ENCODE measurements around the gene ACP4. TPM values are rescaled to one million over a fixed set of nuclear protein-coding genes. Genes with fewer than 3 reads are reported as not detected.

Gene ACP4
- total RNA-seq, 2 experiments from 2014 or later, result not detected

- Mint-ChIP-seq H3K9me3 (no peaks in the 10 kb centered on the region), H3K4me1 (ENCODE audit: low read depth) (no peaks in the 10 kb centered on the region), H3K4me3 (no peak overlapping the region), H3K27me3 (peaks cover 38% of the 10 kb centered on the region), H3K36me3 (ENCODE audit: low read depth) (no peaks in the 10 kb centered on the region), H3K27ac (no peak overlapping the region)
- intact Hi-C loops (cut with micrococcal nuclease), result no loop called here
- CTCF ChIA-PET, result interaction anchor here (0.7 kb wide), 1 partner anchor 273 kb away, joined by 3 read pairs; no protein-coding TSS in a partner anchor
- no peak for ATAC-seq
- TF ChIP-seq CTCF (IDR thresholded peaks at IDR 0.05), result no peak
- POLR2A ChIA-PET, result interaction anchor here (0.7 to 1.2 kb wide), 2 partner anchors 23 to 35 kb away, joined by 3 read pairs; no protein-coding TSS in a partner anchor
- no peak for DNase-seq
These were observed 40.2 kb downstream of the ACP4 start for GRCh38 chr19:50830266-50831025.

- intact Hi-C loops (cut with micrococcal nuclease), result no loop called here
- H3K4me1 Mint-ChIP-seq (ENCODE audit: low read depth), result no peaks in the 10 kb centered on the region
- H3K27me3 Mint-ChIP-seq, result peaks cover 38% of the 10 kb centered on the region
- no peaks in the 10 kb centered on the region for H3K36me3 Mint-ChIP-seq (ENCODE audit: low read depth)
- ChIA-PET CTCF (interaction anchor here (0.7 kb wide), 1 partner anchor 274 kb away, joined by 3 read pairs; no protein-coding TSS in a partner anchor), POLR2A (no interaction called here)
- H3K9me3 Mint-ChIP-seq, result no peaks in the 10 kb centered on the region
- DNase-seq (no peak), ATAC-seq (no peak)
- no peak overlapping the region for H3K4me3 Mint-ChIP-seq
- TF ChIP-seq CTCF (IDR thresholded peaks at IDR 0.05), result no peak
- no peak overlapping the region for H3K27ac Mint-ChIP-seq
These were observed 40.8 kb downstream of the ACP4 start for GRCh38 chr19:50831026-50831396.

- no peak for DNase-seq
- no peaks in the 10 kb centered on the region for H3K36me3 Mint-ChIP-seq (ENCODE audit: low read depth)
- peaks cover 49% of the 10 kb centered on the region for H3K27me3 Mint-ChIP-seq
- no peak overlapping the region for H3K27ac Mint-ChIP-seq
- ChIA-PET CTCF (no interaction called here), POLR2A (interaction anchor here (1.4 kb wide), 2 partner anchors 30 to 35 kb away, joined by 3 read pairs; no protein-coding TSS in a partner anchor)
- H3K4me3 Mint-ChIP-seq, result no peak overlapping the region
- H3K4me1 Mint-ChIP-seq (ENCODE audit: low read depth), result peaks cover 3% of the 10 kb centered on the region
- TF ChIP-seq CTCF (IDR thresholded peaks at IDR 0.05), result no peak
- no peak for ATAC-seq
- intact Hi-C loops (cut with micrococcal nuclease), result no loop called here
- no peaks in the 10 kb centered on the region for H3K9me3 Mint-ChIP-seq
These were observed 42.5 kb downstream of the ACP4 start for GRCh38 chr19:50832666-50833065.

GRCh38 chr19:50833117-50833801 is 43.0 kb downstream of the ACP4 start, which contains the start of gene KLK15:
TSS of gene KLK15 (minus strand) at chr19:50833574. CDS start at chr19:50831492, 2,082 bp downstream.
- H3K36me3 Mint-ChIP-seq (ENCODE audit: low read depth), result no peaks in the 10 kb centered on the region
- no peak within 1 kb of the TSS for H3K27ac Mint-ChIP-seq
- ChIA-PET POLR2A (interaction anchor here (1.4 kb wide), 2 partner anchors 31 to 36 kb away, joined by 3 read pairs; no protein-coding TSS in a partner anchor), CTCF (no interaction called here)
- H3K4me3 Mint-ChIP-seq, result no peak within 1 kb of the TSS
- intact Hi-C loops (cut with micrococcal nuclease), result no loop called here
- H3K27me3 Mint-ChIP-seq, result peaks cover 51% of the 10 kb centered on the region
- peaks cover 5% of the 10 kb centered on the region for H3K4me1 Mint-ChIP-seq (ENCODE audit: low read depth)
- no peaks in the 10 kb centered on the region for H3K9me3 Mint-ChIP-seq
- no peak for TF ChIP-seq CTCF (IDR thresholded peaks at IDR 0.05)
- ATAC-seq (no peak), DNase-seq (no peak)

GRCh38 chr19:50833802-50834167 is 43.6 kb downstream of the ACP4 start:
- DNase-seq, result no peak
- ChIA-PET CTCF (no interaction called here), POLR2A (interaction anchor here (1.0 to 1.4 kb wide), 3 partner anchors 29 to 36 kb away, joined by 3 to 5 read pairs (median 3); no protein-coding TSS in a partner anchor)
- ATAC-seq, result no peak
- no peaks in the 10 kb centered on the region for H3K9me3 Mint-ChIP-seq
- intact Hi-C loops (cut with micrococcal nuclease), result no loop called here
- H3K27me3 Mint-ChIP-seq, result peaks cover 53% of the 10 kb centered on the region
- TF ChIP-seq CTCF (IDR thresholded peaks at IDR 0.05), result no peak
- H3K4me1 Mint-ChIP-seq (ENCODE audit: low read depth), result peaks cover 5% of the 10 kb centered on the region
- no peaks in the 10 kb centered on the region for H3K36me3 Mint-ChIP-seq (ENCODE audit: low read depth)
- H3K27ac Mint-ChIP-seq, result no peak overlapping the region
- H3K4me3 Mint-ChIP-seq, result no peak overlapping the region
